Effector CD4-positive, alpha-beta T cell (primary cell): ENCODE data around the gene GPX6.
"Not testable (repeated sequence)": the region's sequence is repeated elsewhere in the genome, so short reads cannot be mapped to it uniquely, and the experiment has no call there.

Experiments
- DNase-seq: peaks from one replicate; pipeline ENCODE4 v3.0.0-alpha.2; 2020

GPX6 gene

DNA sequence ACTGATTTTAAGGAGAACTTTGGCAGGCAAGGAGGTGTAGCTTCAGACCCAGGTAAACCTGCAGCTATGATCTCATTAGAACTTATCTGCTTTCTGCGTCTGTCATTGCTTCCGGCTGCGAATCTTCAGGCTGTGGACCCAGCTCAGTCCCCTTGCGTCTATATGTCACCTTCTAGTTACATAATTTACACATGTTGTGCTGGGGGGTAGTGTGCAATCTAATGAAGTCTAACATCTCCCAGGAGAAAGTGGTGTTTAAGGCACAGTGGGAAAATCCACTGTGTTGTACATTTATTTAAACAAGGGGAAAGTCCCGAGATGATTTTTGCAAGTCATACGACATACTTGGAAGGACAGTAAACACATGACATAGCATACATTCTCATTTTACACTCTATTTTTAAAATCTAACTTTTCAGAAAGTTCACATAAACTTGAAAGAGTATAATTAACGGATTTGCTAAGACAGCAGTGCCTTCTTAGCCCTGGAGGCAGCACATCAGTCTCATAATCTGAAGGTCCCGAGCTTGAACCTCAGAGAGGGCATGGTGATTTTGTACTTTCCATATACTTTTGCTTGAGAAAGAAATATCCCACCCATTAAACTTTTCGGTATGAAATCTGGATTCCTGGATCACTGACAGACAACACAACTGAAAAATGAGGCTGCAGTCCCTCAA, 35.2 kb downstream of the GPX6 start:
- no peak for DNase-seq

- DNase-seq, result no peak
Observed at GRCh38 chr6:28478518-28478917, 37.1 kb downstream of the GPX6 start.

GRCh38 chr6:28474441-28475219, 41.0 kb downstream of the GPX6 start:
- no peak for DNase-seq

GRCh38 chr6:28469153-28469745, 46.3 kb downstream of the GPX6 start:
- not testable (repeated sequence) for DNase-seq

GRCh38 chr6:28468056-28468455, 47.5 kb downstream of the GPX6 start:
- DNase-seq, result no peak

DNA sequence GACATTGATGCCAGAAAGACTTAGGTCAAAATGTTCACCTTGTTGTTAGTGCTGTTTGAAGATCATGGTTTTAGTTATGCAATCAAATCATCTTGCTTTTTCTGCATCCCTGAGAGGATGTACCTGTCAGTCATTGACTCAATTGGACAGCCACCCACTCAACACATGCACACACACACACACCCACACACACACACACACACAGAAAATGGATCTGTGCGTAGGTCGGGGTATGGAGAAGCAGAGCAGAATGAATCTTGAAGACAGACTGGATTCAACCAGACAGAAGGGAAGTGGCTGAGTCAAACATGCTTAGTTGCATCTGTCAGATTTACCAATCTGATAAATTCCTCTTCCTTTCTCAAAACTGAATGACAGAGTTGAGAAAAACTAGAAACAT, 53.2 kb downstream of the GPX6 start:
- no peak for DNase-seq

GRCh38 chr6:28458568-28458967, 57.0 kb downstream of the GPX6 start:
- no peak for DNase-seq
